HEK293 (cell line): ENCODE data around the gene DYNLRB2.

Experiments used
- CTCF ChIA-PET: fragments of 350-600 bp; formaldehyde crosslinking; extraction: SDS; loops from one replicate; lab custom pipeline; 2021; ENCODE audit warnings: antibody characterized with exemption; lab: Yijun Ruan, JAX
- POLR2A ChIA-PET: fragments of 300-600 bp; formaldehyde crosslinking; extraction: SDS; loops from one replicate; lab custom pipeline; 2020; ENCODE audit warnings: antibody characterized with exemption, inconsistent platforms; lab: Yijun Ruan, JAX
- H3K27ac ChIP-seq: fragments of 200-500 bp; sonication (Bioruptor generic); 2 replicates; pipeline ENCODE4 v1.5.1; 2014; ENCODE audit warnings: low read depth, low read length, control low read depth, inconsistent platforms; ENCODE audit errors: extremely low read depth
- H3K36me3 ChIP-seq, 2 experiments: fragments of 200-500 bp in 1 of 2; sonication (Bioruptor generic) in 1 of 2; 1 replicate in 1 of 2; 2 replicates in 1 of 2; pipeline ENCODE4 v1.5.1; 2014 to 2017; ENCODE audit warnings: inconsistent platforms in 2 of 2, low read length in 2 of 2; ENCODE audit not compliant: control insufficient read depth in 2 of 2, insufficient read depth in 1 of 2
- H3K4me1 ChIP-seq: fragments of 200-500 bp; sonication (Bioruptor generic); 2 replicates; pipeline ENCODE4 v1.5.1; 2014; ENCODE audit warnings: mild to moderate bottlenecking, low read length, inconsistent platforms; ENCODE audit not compliant: control insufficient read depth, insufficient read depth
- H3K4me3 ChIP-seq: 2 replicates; pipeline ENCODE4 v1.5.1; 2011; ENCODE audit warnings: low read depth, mild to moderate bottlenecking, control low read depth, low read length, moderate library complexity
- H3K9me3 ChIP-seq: fragments of 200-500 bp; sonication (Bioruptor generic); 2 replicates; pipeline ENCODE4 v1.5.1; 2014; ENCODE audit warnings: low read depth, low read length, inconsistent platforms; ENCODE audit not compliant: control insufficient read depth, insufficient read depth
- EGR2 ChIP-seq: fragments of 450-650 bp; formaldehyde crosslinking; IDR thresholded peaks from 2 replicates; pipeline ENCODE4 v1.5.1; 2016; ENCODE audit warnings: low read depth, missing biosample characterization, missing genetic modification characterization
- GFI1B ChIP-seq: fragments of 450-650 bp; formaldehyde crosslinking; IDR thresholded peaks from 2 replicates; pipeline ENCODE4 v1.5.1; 2016; ENCODE audit warnings: missing biosample characterization, missing genetic modification characterization
- OVOL3 ChIP-seq: fragments of 450-650 bp; formaldehyde crosslinking; IDR thresholded peaks from 2 replicates; pipeline ENCODE4 v1.5.1; 2016; ENCODE audit warnings: missing biosample characterization, missing genetic modification characterization
- SETDB1 ChIP-seq: IDR thresholded peaks from one replicate; pipeline ENCODE4 v1.6.1; 2017; ENCODE audit warnings: mild to moderate bottlenecking, low read length, moderate library complexity, mixed read lengths; ENCODE audit not compliant: insufficient read length
- TRIM28 ChIP-seq: IDR thresholded peaks from 2 replicates; pipeline ENCODE4 v1.6.1; 2011; ENCODE audit warnings: low read length, control low read depth, borderline replicate concordance
- ZBTB48 ChIP-seq: fragments of 450-650 bp; formaldehyde crosslinking; IDR thresholded peaks from 2 replicates; pipeline ENCODE4 v1.5.1; 2016; ENCODE audit warnings: missing biosample characterization, missing genetic modification characterization
- ZNF174 ChIP-seq: fragments of 450-650 bp; formaldehyde crosslinking; IDR thresholded peaks from 2 replicates; pipeline ENCODE4 v1.5.0; 2017; ENCODE audit warnings: missing biosample characterization, mild to moderate bottlenecking, missing genetic modification characterization
- ZNF184 ChIP-seq: fragments of 450-650 bp; IDR thresholded peaks from 2 replicates; pipeline ENCODE4 v1.5.1; 2018; ENCODE audit warnings: missing biosample characterization, mild to moderate bottlenecking, missing genetic modification characterization
- ZNF239 ChIP-seq: fragments of 450-650 bp; formaldehyde crosslinking; IDR thresholded peaks from 2 replicates; pipeline ENCODE4 v1.5.1; 2016; ENCODE audit warnings: missing biosample characterization, missing genetic modification characterization
- ZNF341 ChIP-seq: fragments of 450-650 bp; formaldehyde crosslinking; IDR thresholded peaks from 2 replicates; pipeline ENCODE4; 2016; ENCODE audit warnings: low read depth, missing biosample characterization, missing genetic modification characterization
- ZNF404 ChIP-seq: fragments of 450-650 bp; formaldehyde crosslinking; IDR thresholded peaks from 2 replicates; pipeline ENCODE4 v1.5.1; 2017; ENCODE audit warnings: missing biosample characterization, missing genetic modification characterization
- ZNF426 ChIP-seq: fragments of 450-650 bp; formaldehyde crosslinking; IDR thresholded peaks from 2 replicates; pipeline ENCODE4 v1.5.1; 2017; ENCODE audit warnings: missing biosample characterization, missing genetic modification characterization, mild to moderate bottlenecking, inconsistent platforms, moderate library complexity
- ZNF544 ChIP-seq: fragments of 450-650 bp; formaldehyde crosslinking; IDR thresholded peaks from 2 replicates; pipeline ENCODE4 v1.5.0; 2017; ENCODE audit warnings: missing biosample characterization, missing genetic modification characterization
- ZNF560 ChIP-seq: fragments of 450-650 bp; formaldehyde crosslinking; IDR thresholded peaks from 2 replicates; pipeline ENCODE4 v1.5.1; 2017; ENCODE audit warnings: missing biosample characterization, missing genetic modification characterization, borderline replicate concordance
- ZNF623 ChIP-seq: fragments of 450-650 bp; formaldehyde crosslinking; IDR thresholded peaks from 2 replicates; pipeline ENCODE4 v1.5.1; 2016; ENCODE audit warnings: missing biosample characterization, missing genetic modification characterization
- ZNF677 ChIP-seq: fragments of 450-650 bp; IDR thresholded peaks from 2 replicates; pipeline ENCODE4 v1.5.0; 2018; ENCODE audit warnings: missing biosample characterization, mild to moderate bottlenecking, missing genetic modification characterization, moderate library complexity
- ZNF785 ChIP-seq: fragments of 450-650 bp; formaldehyde crosslinking; IDR thresholded peaks from 2 replicates; pipeline ENCODE4 v1.5.1; 2016; ENCODE audit warnings: missing biosample characterization, missing genetic modification characterization
- ZNF843 ChIP-seq: fragments of 450-650 bp; formaldehyde crosslinking; IDR thresholded peaks from 2 replicates; pipeline ENCODE4 v1.5.1; 2016; ENCODE audit warnings: missing biosample characterization, missing genetic modification characterization
- TF ChIP-seq, protein P1 (sequence below): fragments of 450-650 bp; formaldehyde crosslinking; IDR thresholded peaks from 2 replicates; pipeline ENCODE4 v1.5.1; 2016; ENCODE audit warnings: missing biosample characterization, missing genetic modification characterization, low read depth
- TF ChIP-seq, protein P2 (sequence below): IDR thresholded peaks from 2 replicates; pipeline ENCODE4 v1.6.1; 2011; ENCODE audit warnings: mild to moderate bottlenecking, low read depth, low read length, borderline replicate concordance

The DYNLRB2 gene

DNA sequence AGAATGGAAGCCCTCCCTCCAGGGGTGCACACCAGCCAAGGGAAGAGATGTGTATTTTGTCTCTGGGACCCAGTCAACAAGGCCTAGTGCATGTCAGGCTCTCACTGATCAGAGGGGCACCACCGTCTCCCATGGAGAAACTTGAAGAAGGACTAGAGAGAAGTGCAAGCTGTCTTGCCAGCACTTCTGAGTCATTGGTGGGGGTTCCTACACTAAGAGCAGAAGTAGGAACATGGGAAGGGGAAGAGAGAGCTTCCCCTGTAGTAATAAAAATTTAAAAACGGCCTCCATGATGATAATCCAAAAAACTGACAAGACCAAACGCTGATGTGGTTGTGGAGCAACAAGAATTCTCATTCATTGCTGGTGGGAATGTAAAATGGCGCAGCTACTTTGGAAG lies 46.3 kb downstream of the DYNLRB2 start (continued):
- no peak for TF ChIP-seq GFI1B (tag by site-specific recombination)
- TF ChIP-seq ZNF174 = no peak
- TF ChIP-seq, protein P1, sequence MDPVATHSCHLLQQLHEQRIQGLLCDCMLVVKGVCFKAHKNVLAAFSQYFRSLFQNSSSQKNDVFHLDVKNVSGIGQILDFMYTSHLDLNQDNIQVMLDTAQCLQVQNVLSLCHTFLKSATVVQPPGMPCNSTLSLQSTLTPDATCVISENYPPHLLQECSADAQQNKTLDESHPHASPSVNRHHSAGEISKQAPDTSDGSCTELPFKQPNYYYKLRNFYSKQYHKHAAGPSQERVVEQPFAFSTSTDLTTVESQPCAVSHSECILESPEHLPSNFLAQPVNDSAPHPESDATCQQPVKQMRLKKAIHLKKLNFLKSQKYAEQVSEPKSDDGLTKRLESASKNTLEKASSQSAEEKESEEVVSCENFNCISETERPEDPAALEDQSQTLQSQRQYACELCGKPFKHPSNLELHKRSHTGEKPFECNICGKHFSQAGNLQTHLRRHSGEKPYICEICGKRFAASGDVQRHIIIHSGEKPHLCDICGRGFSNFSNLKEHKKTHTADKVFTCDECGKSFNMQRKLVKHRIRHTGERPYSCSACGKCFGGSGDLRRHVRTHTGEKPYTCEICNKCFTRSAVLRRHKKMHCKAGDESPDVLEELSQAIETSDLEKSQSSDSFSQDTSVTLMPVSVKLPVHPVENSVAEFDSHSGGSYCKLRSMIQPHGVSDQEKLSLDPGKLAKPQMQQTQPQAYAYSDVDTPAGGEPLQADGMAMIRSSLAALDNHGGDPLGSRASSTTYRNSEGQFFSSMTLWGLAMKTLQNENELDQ (tag by site-specific recombination) = no peak
- no peak for TF ChIP-seq ZNF341 (tag by site-specific recombination)

DNA sequence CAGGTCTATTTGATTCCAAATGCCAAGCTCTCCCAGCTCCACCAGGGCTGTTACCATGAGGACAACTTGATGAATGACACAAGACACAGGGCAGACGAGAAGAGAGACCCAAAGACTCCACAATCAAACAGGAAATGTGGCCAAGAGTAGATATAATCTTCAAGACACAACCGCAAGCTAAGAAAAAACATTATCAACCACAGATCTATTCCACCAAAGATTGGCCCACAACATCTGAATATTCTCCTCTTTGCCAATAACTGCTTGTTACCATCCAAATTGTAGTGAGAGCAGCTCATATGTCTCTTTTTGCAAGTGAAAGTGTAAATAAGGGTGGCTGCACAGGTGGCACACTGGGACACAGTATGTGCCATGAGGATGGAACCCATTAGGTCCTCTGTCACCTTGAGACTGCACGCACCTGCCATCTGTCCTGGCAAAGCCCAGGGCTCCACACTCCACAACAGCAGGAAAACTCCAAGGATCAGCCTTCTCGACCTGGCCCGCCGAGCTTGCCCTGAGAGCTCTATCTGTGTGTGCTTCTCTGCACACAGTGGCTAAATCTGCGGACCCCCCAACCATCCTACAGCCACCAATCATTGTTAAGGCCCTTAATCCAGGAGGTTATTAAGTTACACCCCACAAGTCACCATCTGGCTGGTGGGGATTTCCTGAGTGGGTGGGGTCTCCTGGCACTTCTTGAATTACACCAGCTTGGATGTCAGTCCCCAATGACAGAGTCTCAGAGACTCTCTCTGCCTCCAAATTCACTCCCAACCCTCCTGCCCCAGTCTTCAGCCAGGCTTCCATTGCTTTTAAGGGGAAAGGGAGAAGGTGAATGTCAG lies 50.5 kb downstream of the DYNLRB2 start:
- Histone ChIP-seq H3K36me3 (no peaks in the 10 kb centered on the region), H3K9me3 (no peaks in the 10 kb centered on the region), H3K27ac (no peak overlapping the region), H3K4me3 (no peak overlapping the region)
- ChIA-PET CTCF (interaction anchor here (1.1 kb wide), 1 partner anchor 64 kb away, joined by 4 read pairs; no protein-coding TSS in a partner anchor), POLR2A (no interaction called here)
- TF ChIP-seq ZNF560 (tag by site-specific recombination) (no peak), ZBTB48 (no peak), ZNF404 (tag by site-specific recombination) (no peak), ZNF184 (no peak)
- TF ChIP-seq, protein P2, sequence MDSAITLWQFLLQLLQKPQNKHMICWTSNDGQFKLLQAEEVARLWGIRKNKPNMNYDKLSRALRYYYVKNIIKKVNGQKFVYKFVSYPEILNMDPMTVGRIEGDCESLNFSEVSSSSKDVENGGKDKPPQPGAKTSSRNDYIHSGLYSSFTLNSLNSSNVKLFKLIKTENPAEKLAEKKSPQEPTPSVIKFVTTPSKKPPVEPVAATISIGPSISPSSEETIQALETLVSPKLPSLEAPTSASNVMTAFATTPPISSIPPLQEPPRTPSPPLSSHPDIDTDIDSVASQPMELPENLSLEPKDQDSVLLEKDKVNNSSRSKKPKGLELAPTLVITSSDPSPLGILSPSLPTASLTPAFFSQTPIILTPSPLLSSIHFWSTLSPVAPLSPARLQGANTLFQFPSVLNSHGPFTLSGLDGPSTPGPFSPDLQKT = no peak
- TF ChIP-seq, all 188 proteins: peak for 0
- no peaks in the 10 kb centered on the region for H3K4me1 ChIP-seq

DNA sequence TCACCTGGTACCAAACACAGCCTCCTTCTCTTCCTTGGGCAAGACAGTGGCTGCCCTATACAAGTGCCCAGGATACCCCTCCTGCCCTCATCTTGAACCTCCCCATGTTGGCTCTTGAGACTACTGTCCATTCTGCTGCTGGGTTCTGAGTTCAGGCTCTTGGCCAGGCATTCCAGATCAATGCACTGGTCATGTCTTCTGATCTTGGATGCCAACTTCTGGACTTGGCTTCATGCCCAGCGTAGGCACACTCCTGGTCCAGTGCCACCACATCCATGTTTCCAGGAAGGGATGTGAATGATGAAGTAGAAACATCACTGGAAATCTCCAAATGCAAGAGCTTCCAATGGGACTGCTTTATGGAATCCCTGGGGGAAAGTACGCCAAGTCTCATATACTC lies 51.5 kb downstream of the DYNLRB2 start:
- no peak overlapping the region for H3K27ac ChIP-seq
- no peaks in the 10 kb centered on the region for H3K9me3 ChIP-seq
- POLR2A ChIA-PET = no interaction called here
- no peak overlapping the region for H3K4me3 ChIP-seq
- H3K36me3 ChIP-seq = no peaks in the 10 kb centered on the region
- CTCF ChIA-PET = no interaction called here
- TF ChIP-seq TRIM28 = no peak
- no peak for TF ChIP-seq EGR2 (tag by site-specific recombination)
- no peak for TF ChIP-seq OVOL3
- no peak for TF ChIP-seq SETDB1
- TF ChIP-seq ZNF239 (tag by site-specific recombination) = no peak
- no peak for TF ChIP-seq ZNF785 (tag by site-specific recombination)
- no peak for TF ChIP-seq ZNF544
- TF ChIP-seq ZNF623 (tag by site-specific recombination) = no peak
- TF ChIP-seq ZNF843 = no peak
- TF ChIP-seq ZNF426 (tag by site-specific recombination) = no peak
- TF ChIP-seq ZNF677 (tag by site-specific recombination) = no peak
- TF ChIP-seq, all 188 proteins: peak for 0
- H3K4me1 ChIP-seq = no peaks in the 10 kb centered on the region
